Melanocyte of skin (primary cell): Measurements from ENCODE around the gene EBLN1. TPM values are rescaled to one million over a fixed set of nuclear protein-coding genes. Genes with fewer than 3 reads are reported as not detected.

Experiments used
- total RNA-seq, 2 donors: library from RNA; depleted of rRNA; stranded (reverse); fragments of >200 nt; gene quantifications; 2 replicates each; pipeline ENCODE4 v1.2.3, GENCODE V29; 2012

EBLN1 gene
- not detected for total RNA-seq

GRCh38 chr10:22217842-22218241 is at the start of gene EBLN1:
Gene EBLN1, minus strand, starts transcription at chr10:22218015. Its CDS starts 8,032 bp downstream, at chr10:22209983.

Other genes with a start within 250 kb of the EBLN1 start
- gene DNAJC1, start 214.3 kb downstream of the EBLN1 start, total RNA-seq: 10 to 100 TPM; 36.6 to 45.8 TPM
- gene COMMD3, start 98.4 kb upstream of the EBLN1 start, total RNA-seq: 10 to 100 TPM; 26.5 to 36.6 TPM
- 10 to 100 TPM; 35.0 to 38.5 TPM for gene BMI1, start 103.1 kb upstream of the EBLN1 start, total RNA-seq
- under 1 TPM in 1 of 2 donors, not detected in 1; under 0.01 TPM for gene SPAG6, start 127.5 kb upstream of the EBLN1 start, total RNA-seq